ENCODE data around the gene OLFM1.
"Not testable (repeated sequence)": the region's sequence is repeated elsewhere in the genome, so short reads cannot be mapped to it uniquely, and the experiment has no call there.

Gene OLFM1

DNA sequence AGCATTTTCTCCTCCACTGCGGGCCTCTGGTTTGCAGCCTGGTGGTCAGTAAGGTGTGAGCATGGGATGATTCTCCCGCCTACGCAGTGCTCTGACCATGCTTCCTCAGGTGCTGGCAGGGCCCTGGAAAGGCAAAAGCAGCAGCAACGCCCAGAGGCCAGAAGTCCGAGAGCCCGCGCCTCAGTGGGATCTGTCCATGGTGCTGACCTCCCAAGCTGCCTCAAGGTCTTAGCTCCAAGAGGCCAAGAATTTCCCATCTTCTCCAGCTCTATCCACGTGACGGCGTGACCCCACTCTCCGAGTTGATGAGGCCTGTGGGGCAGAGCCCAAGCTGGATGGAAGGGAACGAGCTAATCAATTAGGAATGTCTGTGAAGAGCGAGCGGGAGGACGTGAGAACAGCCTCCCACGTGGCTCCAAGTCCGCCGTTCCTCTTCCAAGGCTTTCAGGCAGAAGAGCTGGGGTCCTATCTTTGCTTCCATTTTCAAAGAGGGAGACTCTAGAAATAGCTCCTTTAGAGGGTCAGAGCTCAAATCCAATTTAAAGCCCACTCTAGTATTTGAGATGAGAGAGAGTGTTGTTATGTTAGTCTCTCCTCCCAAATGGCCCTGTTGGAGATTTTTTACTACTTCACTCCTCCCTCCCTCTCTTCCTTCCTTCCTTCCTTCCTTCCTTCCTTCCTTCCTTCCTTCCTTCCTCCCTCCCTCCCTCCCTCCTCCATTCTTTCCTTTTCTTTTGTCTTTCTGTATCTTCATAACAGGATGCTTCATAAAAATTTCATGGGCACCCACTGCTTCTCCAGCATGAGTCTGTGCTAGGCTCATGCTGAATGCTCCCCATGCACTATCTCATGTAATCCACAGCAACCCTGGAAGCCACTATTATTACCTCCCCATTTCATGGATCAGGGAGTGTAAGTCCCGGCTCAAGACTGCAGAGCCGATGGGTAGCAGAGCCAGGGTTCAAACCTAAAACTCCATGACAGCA is 69.3 kb downstream of the OLFM1 start:
- no peak for DNase-seq

DNA sequence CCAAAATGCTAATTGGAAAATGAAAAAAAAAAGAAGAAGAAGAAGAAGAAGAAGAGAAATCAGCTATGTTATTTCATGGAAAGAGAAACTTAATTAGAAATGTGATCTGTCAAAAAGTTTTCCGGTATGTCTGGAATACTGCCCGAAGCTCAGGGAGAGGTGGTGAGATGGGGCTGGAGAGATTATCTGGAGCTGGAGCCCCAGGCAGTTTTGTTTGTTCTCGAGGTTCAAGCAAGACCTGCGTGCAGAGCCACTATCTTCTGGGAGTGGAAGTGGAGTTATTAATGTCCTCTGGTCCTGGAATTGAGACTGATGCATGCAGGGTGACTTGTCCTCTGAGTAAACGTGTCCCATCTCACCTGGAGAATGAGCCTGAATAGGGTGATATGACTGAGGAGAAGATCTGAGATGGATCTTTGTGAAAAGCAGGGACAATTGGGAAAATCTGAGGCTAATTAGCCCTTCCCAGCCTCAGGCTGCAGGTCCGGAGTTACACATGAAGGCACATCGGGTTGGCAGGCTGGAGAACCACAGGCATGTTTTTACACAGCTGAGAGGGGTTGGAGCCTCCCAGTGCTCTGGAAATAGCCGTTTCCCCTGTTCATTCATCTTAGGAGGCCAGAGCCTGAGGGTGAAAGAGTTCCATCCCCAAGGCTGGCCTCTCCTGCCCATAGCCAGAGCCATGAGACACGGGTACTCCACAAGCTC is 70.5 kb downstream of the OLFM1 start:
- DNase-seq, result no peak

DNA sequence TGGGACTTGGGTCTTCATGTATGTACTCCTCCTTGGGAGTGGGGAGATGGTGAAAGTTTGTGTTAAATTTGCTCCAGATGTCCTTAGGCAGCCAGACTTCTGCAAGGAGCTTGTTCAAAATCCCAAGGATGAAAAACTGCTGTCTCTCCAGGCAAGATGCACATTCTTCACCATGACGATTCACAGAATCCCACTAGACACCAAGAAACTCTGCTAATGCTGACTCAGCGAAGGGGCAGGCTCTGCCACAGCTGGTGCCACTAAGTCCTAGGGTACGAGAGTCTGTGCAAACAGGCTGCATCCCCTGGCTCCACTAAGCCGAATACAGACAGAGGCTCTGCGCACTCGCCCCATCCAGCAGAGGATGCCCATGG is 71.1 kb downstream of the OLFM1 start:
- no peak for DNase-seq

DNA sequence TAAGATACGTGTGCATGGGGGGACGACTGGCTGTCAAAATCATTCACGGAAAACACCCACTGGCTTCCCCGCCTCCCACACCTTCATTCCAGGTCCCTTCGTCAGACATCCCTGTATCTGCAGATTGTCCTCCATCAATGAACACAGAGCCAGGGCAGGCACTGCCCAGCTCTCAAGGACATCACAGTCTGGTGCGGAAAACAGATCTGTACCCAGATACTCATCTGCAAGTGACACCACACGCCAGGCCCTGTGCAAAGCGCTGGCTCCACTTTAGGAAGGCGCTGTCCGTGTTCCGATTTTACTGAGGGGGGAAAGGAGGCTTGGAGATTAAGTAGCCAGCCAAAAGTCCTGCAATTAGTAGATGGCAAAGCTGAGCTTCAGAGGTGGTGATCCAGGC is 72.3 kb downstream of the OLFM1 start:
- DNase-seq, result no peak

DNA sequence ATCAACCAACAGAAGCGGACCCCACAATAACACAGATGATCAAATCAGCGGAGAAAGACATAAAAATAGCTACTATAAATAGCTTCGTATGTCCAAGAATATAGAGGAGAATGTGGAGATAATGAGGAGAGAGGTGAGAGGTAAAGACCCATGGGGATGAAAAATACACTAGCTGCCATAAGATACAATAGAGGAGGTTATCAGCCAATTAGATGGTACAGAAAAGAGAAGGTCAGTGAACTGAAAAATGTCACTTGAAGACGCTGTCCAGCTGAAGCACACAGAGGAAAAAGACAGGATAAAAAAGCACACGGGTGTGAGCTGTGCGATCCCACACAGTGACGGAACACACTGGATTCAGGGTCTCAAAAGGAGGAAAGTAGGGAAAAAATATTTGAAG is 73.4 kb downstream of the OLFM1 start:
- no peak for DNase-seq

DNA sequence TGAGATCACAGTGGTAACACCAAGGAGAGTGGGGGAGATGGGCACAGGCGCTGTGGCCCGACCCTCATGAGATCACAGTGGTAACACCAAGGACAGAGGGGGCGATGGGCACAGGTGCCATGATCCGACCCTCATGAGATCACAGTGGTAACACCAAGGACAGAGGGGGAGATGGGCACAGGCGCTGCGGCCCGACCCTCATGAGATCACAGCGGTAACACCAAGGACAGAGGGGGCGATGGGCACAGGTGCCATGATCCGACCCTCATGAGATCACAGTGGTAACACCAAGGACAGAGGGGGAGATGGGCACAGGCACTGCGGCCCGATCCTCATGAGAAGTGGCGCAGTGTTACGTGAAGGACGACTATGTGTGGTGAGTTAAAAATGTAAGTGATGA is 75.1 kb downstream of the OLFM1 start:
- DNase-seq, result not testable (repeated sequence)

DNA sequence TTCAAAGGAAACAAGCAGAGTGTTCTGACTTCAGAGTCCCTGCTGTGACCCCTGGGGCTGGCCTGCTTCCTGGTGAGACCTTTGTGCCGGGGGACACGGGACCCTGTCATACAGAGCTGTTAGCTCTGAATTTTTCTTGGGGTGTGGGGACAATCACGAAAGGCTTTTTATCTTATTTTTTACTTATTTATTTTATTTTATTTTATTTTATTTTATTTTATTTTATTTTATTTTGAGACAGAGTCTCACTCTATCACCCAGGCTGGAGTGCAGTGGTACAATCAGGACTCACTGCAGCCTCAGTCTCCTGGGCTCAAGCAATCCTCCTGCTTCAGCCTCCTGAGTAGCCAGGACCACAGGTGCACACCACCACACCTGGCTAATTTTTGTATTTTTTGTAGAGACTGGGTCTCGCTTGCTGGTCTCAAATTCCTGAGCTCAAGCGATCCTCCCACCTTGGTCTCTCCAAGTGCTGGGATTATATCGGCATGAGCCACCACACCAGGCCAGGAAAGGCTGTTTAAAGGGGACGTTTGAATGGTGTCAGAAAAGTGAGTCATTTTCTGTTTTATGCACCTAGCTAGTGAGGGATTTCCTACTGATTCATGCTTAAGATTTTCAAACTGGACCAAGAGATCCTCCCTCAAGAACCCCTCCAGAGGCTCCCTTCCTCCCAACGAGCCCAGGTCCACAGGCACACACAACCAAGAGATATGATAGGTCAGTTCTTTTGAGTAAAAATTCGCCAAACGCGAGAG is 75.7 kb downstream of the OLFM1 start:
- no peak for DNase-seq

DNA sequence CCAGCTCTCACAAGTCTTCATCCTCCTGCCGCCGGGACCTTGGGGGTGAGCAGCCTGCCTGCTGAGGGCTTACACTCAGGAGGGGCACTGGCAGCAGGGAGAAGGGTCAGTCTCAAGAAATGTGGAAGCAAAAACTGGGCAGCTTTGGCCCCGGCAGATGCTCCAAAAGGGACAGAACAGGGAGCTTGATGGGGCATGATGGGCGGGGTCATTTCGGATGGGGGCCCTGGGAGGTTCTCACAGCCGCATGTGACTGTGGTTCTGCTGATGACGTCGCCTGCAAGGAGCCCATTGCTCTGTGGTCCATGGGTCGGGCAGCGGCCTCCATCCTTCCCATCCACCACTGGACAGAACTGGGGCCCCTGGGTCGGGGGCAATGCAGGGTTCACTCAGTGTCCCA is 76.6 kb downstream of the OLFM1 start:
- DNase-seq, result no peak

DNA sequence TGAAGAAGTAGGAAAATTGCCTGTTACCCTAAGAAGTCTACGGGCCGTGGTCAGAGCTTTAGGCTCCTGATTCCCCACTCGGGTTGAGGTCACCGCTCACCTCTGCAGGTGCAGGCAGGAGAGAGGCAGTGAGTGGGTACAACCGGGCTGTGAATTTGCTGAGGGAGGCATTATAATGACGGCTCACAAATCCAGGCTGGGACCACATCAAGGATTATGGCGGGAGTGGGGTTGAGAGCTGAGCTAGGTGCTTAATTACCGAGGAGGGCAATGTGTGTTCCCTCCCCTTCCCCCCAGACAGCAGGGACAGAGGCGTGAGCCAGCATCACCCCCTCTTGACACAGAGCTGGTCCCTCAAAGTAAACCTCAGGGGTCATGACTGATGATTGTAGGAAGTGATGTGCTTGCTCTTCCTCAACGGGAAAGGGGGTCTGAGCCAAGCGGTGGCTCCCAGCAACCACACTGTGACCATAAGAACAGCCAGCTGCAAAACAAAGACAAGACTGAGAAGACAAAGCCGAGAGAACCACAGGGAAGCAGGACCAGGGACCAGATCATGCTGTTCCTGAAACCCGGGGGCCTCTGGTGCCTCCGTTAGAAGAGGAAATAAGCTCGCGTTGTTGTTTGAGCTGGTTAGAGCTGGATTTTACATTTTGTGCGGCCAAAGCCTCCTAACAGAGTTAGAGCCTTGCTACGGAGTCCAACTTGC is 77.7 kb downstream of the OLFM1 start:
- no peak for DNase-seq

DNA sequence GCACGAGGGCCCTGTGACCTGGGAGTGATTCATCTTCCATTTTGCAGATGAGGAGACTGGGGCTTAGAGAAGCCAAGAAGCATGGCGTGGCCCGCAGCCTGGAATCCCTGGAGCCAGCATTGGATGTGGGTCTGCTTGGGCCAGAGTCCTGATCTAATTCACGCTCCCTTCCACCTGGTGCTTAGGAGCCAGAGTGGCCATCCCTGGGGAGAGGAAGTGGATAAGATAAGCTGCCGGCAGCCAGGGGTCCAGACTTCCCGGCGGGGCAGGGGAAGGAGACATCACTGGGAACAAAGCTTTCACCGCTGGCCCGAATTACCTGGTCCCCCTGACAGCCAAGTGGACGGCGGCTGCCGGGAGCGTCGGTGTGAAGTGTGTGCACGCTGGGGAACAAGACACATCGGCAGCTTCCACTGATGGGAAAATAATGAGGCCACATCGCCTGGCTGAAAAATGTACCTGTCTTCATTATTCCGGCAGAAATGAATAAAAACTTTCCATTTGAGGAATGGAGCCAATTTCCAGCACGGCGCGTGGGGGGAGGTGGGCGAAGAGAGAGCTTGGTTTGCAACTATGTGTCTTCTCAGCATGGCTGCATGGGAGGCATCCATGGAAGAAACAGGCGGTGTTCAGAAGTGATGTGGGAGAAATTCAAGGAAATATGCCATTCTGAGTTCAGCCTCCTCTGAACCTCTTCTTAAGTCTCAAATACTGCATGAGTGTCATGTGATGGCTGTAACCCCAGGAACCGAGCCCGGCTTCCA is 78.5 kb downstream of the OLFM1 start:
- DNase-seq, result no peak

DNA sequence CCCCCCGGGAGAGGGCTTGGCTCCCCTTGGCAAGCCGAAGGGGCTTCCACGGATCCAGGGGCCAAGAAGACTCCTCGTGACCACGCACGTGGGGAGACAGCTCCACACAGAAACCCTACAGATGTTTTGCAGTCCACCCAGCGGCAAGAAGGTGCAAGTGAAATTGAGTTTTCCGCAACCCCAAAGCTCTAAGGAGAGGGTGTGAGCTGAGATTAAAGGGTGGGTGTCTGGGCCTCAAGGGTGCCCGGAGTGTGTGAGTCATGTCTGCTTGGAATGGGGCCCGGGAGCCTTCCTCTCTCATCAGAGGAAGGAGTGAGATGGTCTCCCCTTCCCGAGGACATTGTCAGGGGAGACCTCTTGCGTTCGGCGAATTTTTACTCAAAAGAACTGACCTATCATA is 79.1 kb downstream of the OLFM1 start:
- no peak for DNase-seq

DNA sequence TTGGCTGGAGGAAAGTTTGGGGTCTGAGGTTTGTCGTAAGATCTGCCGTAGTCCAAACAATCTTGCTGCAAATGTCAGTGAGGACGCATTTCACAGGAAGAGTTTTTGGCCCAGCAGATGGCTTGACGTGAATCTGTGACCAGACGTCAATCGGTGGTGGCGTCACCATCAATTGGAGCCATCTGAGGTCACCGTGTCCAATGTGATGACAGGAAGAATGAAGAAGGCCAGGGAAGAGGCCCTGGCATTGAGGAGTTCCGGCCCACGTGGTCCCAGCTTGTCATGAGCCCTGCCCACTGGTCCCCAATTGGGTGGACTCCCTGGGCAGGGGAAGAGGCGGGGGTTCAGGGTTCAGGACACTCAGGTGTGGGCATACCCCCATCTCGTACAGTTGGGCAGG is 79.9 kb downstream of the OLFM1 start:
- no peak for DNase-seq

DNA sequence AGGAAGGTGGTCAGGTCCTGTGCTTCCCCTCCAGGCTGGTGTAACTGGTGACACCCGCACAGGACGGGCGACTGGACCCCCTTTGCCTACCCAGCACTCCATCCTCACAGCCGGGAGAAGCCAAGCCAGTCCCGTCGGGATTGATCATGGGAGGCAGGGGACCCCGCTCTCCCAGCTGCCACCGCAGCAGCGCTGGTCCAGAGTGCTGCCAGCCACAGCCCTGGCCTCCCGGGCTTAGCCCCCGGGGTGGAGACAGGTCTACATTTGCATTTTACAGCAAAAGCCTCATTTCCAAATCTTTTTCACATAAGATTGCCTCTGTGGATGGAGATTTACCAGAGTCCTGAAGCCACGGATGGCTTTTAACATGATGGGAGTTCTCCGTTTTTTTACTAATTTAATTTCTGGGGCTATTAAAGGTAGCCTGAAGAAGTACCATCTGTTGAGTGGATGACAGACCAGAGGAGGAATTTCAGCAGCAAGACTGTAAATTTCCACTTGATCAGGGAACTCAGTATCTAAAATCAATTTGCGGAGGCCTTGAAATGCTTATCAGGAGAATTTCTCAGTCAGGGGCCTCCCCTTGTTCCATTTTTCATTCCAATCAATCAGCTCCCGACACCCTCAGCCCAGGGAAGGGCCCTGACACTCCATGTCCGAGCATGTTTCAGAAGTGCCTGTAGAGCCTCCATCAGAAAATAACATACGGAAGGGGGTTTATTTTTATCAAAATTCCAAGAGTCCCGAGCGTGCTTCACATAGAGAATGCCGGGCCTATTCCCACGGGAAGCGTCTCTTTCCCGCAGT is 80.6 kb downstream of the OLFM1 start:
- DNase-seq, result no peak

DNA sequence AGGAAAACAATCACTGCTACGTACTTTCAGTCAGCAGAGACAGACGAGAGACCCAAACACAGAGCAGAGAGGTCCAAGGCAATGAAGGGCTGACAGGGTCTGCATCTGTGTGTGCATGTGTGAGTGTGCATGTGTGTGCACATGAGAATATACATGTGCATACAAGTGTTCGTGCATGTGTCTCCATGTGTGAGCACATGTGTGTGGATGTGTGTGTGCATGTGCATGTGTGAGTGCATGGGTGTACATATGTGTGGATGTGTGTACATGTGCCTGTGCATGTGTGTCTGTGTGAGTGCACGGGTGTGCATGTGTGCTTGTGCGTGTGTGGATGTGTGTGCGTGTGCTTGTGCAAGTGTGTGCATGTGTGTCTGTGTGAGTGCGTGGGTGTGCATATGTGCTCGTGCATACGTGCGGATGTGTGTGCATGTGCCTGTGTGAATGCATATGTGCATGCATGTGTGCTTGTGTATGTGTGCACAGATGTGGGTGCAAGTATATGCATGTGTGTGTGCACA is 82.3 kb downstream of the OLFM1 start:
- no peak for DNase-seq

DNA sequence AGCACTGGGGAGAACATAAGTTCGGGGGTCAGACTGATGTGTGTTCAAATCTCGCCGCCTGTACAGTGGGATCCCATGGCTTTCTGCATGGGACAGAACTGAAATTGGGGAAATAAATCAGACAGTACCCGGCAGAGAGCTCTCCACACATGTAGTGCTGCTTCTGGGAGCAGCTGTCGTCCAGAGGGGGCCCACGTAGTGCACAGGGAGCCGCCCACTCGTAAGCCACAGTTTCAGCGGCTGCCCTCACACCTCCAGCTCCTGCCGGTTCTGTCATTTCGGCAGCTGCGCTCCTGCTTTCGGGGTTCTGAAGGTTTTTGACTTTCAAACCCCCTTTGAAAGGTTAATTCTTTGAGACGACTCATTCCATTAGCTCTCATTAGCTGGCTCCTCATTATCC is 83.1 kb downstream of the OLFM1 start:
- DNase-seq, result no peak

Data from NK-92 treated with Interleukin-12 subunit alpha and Interleukin-12 subunit beta, amount 100 ng/mL, for 24 hours (cell line).